HG02678 (cell line): ENCODE measurements around the gene WASHC4.

ENCODE experiments used
- ATAC-seq: cut with Tn5 transposase; IDR thresholded peaks from one replicate; pipeline ENCODE4 v1.9.1; 2021; ENCODE audit warnings: mild to moderate bottlenecking, moderate library complexity; ENCODE audit not compliant: unreplicated experiment

The WASHC4 gene

GRCh38 chr12:105107494-105108371 is at the start of gene WASHC4:
Gene WASHC4, plus strand, starts transcription at chr12:105107731. Its CDS starts 70 bp downstream, at chr12:105107801.
- ATAC-seq = peak; percentile 88

GRCh38 chr12:105060715-105061378 is 46.7 kb upstream of the WASHC4 start:
- ATAC-seq = no peak

- no peak for ATAC-seq
These were observed 42.9 kb upstream of the WASHC4 start for GRCh38 chr12:105064564-105065178.

- ATAC-seq = no peak
These were observed 40.0 kb upstream of the WASHC4 start for GRCh38 chr12:105067511-105068031.

GRCh38 chr12:105069936-105070702 is 37.4 kb upstream of the WASHC4 start:
- no peak for ATAC-seq

GRCh38 chr12:105071981-105072380 is 35.5 kb upstream of the WASHC4 start:
- ATAC-seq = no peak

GRCh38 chr12:105072888-105073488 is 34.5 kb upstream of the WASHC4 start:
- peak; percentile 58 for ATAC-seq

GRCh38 chr12:105076098-105076497 is 31.4 kb upstream of the WASHC4 start:
- ATAC-seq = no peak

- no peak for ATAC-seq
These were observed 30.6 kb upstream of the WASHC4 start for GRCh38 chr12:105076913-105077312.

- ATAC-seq = no peak
These were observed 30.1 kb upstream of the WASHC4 start for GRCh38 chr12:105077435-105077834.

- no peak for ATAC-seq
These were observed 28.6 kb upstream of the WASHC4 start for GRCh38 chr12:105078712-105079570.

GRCh38 chr12:105083031-105083430 is 24.5 kb upstream of the WASHC4 start:
- ATAC-seq = no peak

GRCh38 chr12:105083551-105084105 is 23.9 kb upstream of the WASHC4 start:
- peak; percentile 39 for ATAC-seq

GRCh38 chr12:105084251-105085250 is 23.0 kb upstream of the WASHC4 start, which contains the start of gene ALDH1L2:
Gene ALDH1L2, minus strand, starts transcription at chr12:105084458. Its CDS starts 22 bp downstream, at chr12:105084436.
- peak; percentile 83 for ATAC-seq

- no peak for ATAC-seq
These were observed 22.0 kb upstream of the WASHC4 start for GRCh38 chr12:105085501-105085900.

GRCh38 chr12:105089817-105090216 is 17.7 kb upstream of the WASHC4 start:
- no peak for ATAC-seq

- no peak for ATAC-seq
These were observed 17.2 kb upstream of the WASHC4 start for GRCh38 chr12:105090361-105090760.
